ENCODE results near the gene KISS1R. TPM values are rescaled to one million over a fixed set of nuclear protein-coding genes. Genes with fewer than 3 reads are reported as not detected.
A peak's percentile ranks its signal among the peaks of the same experiment; 100 is the strongest.

KISS1R gene
- total and polyA plus RNA-seq, 2 donors (not counting 1 experiment from before 2014, with no cell fraction given) = not detected

- Histone ChIP-seq H3K9ac (ENCODE audit: insufficient read depth, low read length) (peak overlapping the region; percentile 42), H3K4me3 (replicated peaks in 1 of 4; ENCODE audit: control extremely low read depth in 1 of 4, insufficient read depth in 1 of 4, low read depth in 3 of 4, low read length in 4 of 4) (peak overlapping the region; percentile 23 to 84 (median 57)), H2AFZ (ENCODE audit: low read length) (no peak overlapping the region), H4K20me1 (ENCODE audit: control insufficient read depth, extremely low read depth, insufficient read depth, low read length) (no peaks in the 10 kb centered on the region), H3K27me3 (ENCODE audit: control insufficient read depth, insufficient read depth, low read length) (no peaks in the 10 kb centered on the region), H3K4me2 (ENCODE audit: extremely low read depth, insufficient read depth, low read length) (peak overlapping the region; percentile 59), H3K36me3 (ENCODE audit: control insufficient read depth, insufficient read depth, low read length) (peaks cover 6% of the 10 kb centered on the region), H3K4me1 (ENCODE audit: control insufficient read depth, extremely low read depth, insufficient read depth, low read length) (peaks cover 10% of the 10 kb centered on the region), H3K27ac (ENCODE audit: insufficient read depth, low read length) (no peak overlapping the region), H3K9me3 (ENCODE audit: control insufficient read depth, insufficient read depth, low read depth, low read length) (no peaks in the 10 kb centered on the region), H3K79me2 (ENCODE audit: control insufficient read depth, insufficient read depth, low read length) (peaks cover 29% of the 10 kb centered on the region)
- TF ChIP-seq CTCF (conservative IDR thresholded peaks at IDR 0.05 in 1 of 2, IDR thresholded peaks at IDR 0.05 in 1 of 2; ENCODE audit: low read depth in 1 of 2, low read length in 2 of 2) = no peak
- TF ChIP-seq EZH2 (IDR thresholded peaks at IDR 0.05; ENCODE audit: low read length, missing control alignments) = no peak
- no peak for DNase-seq (ENCODE audit: low read depth in 2 of 2)
Measured at GRCh38 chr19:927351-927779, 10.2 kb downstream of the KISS1R start.

DNA sequence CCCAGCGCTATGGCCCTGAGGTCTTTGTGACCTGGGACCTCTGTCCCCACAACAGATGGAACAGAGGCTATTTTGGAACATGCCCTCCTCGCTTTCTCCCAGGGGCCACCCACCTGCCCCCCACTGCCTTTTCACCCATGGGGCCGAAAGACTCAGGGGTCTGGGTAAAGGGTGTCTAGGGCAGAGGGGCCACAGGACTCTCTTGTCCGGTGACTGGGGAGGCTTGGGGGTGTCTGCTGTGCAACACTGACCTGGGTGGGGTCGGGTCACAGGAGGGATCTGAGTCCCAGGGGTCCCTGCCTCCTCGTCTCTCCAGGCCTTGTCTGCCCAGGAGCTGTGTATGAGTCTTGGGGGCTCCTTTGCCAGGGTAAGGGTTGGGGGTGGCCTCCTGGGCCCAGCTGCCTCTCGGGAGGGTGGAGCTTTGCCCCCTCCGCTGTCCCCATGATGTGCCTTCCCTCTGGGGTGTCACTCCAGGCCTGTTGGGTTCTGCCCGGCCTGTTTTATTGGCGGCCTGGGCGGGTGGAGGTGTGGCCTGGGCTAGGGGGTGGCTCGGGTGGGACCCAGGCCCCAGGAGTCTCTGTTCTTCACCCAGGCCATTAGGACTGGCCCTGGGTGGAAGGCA lies 10.8 kb downstream of the KISS1R start:
- H3K4me1 ChIP-seq (ENCODE audit: control insufficient read depth, extremely low read depth, insufficient read depth, low read length) = peaks cover 16% of the 10 kb centered on the region
- no peaks in the 10 kb centered on the region for H3K9me3 ChIP-seq (ENCODE audit: control insufficient read depth, insufficient read depth, low read depth, low read length)
- TF ChIP-seq EZH2 (IDR thresholded peaks at IDR 0.05; ENCODE audit: low read length, missing control alignments) (no peak), CTCF (conservative IDR thresholded peaks at IDR 0.05 in 1 of 2, IDR thresholded peaks at IDR 0.05 in 1 of 2; ENCODE audit: low read depth in 1 of 2, low read length in 2 of 2) (no peak)
- no peaks in the 10 kb centered on the region for H4K20me1 ChIP-seq (ENCODE audit: control insufficient read depth, extremely low read depth, insufficient read depth, low read length)
- peak overlapping the region in 3 of 4 experiments; percentile 23 to 84 (median 74) for H3K4me3 ChIP-seq (replicated peaks in 1 of 4; ENCODE audit: control extremely low read depth in 1 of 4, insufficient read depth in 1 of 4, low read depth in 3 of 4, low read length in 4 of 4)
- no peaks in the 10 kb centered on the region for H3K27me3 ChIP-seq (ENCODE audit: control insufficient read depth, insufficient read depth, low read length)
- H3K4me2 ChIP-seq (ENCODE audit: extremely low read depth, insufficient read depth, low read length) = peak overlapping the region; percentile 59
- H2AFZ ChIP-seq (ENCODE audit: low read length) = no peak overlapping the region
- peaks cover 10% of the 10 kb centered on the region for H3K36me3 ChIP-seq (ENCODE audit: control insufficient read depth, insufficient read depth, low read length)
- H3K79me2 ChIP-seq (ENCODE audit: control insufficient read depth, insufficient read depth, low read length) = peaks cover 31% of the 10 kb centered on the region
- peak overlapping the region; percentile 16 for H3K9ac ChIP-seq (ENCODE audit: insufficient read depth, low read length)
- no peak for DNase-seq (ENCODE audit: low read depth in 2 of 2)
- no peak overlapping the region for H3K27ac ChIP-seq (ENCODE audit: insufficient read depth, low read length)

- no peak overlapping the region for H3K9ac ChIP-seq (ENCODE audit: insufficient read depth, low read length)
- H2AFZ ChIP-seq (ENCODE audit: low read length) = no peak overlapping the region
- no peak overlapping the region for H3K27ac ChIP-seq (ENCODE audit: insufficient read depth, low read length)
- no peak for DNase-seq (ENCODE audit: low read depth in 2 of 2)
- H3K4me2 ChIP-seq (ENCODE audit: extremely low read depth, insufficient read depth, low read length) = no peak overlapping the region
- H3K4me3 ChIP-seq (replicated peaks in 1 of 4; ENCODE audit: control extremely low read depth in 1 of 4, insufficient read depth in 1 of 4, low read depth in 3 of 4, low read length in 4 of 4) = peak overlapping the region in 1 of 4 experiments; percentile 84
- H3K36me3 ChIP-seq (ENCODE audit: control insufficient read depth, insufficient read depth, low read length) = peaks cover 10% of the 10 kb centered on the region
- H3K4me1 ChIP-seq (ENCODE audit: control insufficient read depth, extremely low read depth, insufficient read depth, low read length) = peaks cover 18% of the 10 kb centered on the region
- no peaks in the 10 kb centered on the region for H3K27me3 ChIP-seq (ENCODE audit: control insufficient read depth, insufficient read depth, low read length)
- peaks cover 31% of the 10 kb centered on the region for H3K79me2 ChIP-seq (ENCODE audit: control insufficient read depth, insufficient read depth, low read length)
- H4K20me1 ChIP-seq (ENCODE audit: control insufficient read depth, extremely low read depth, insufficient read depth, low read length) = no peaks in the 10 kb centered on the region
- no peak for TF ChIP-seq EZH2 (IDR thresholded peaks at IDR 0.05; ENCODE audit: low read length, missing control alignments)
- TF ChIP-seq CTCF (conservative IDR thresholded peaks at IDR 0.05 in 1 of 2, IDR thresholded peaks at IDR 0.05 in 1 of 2; ENCODE audit: low read depth in 1 of 2, low read length in 2 of 2) = no peak
- no peaks in the 10 kb centered on the region for H3K9me3 ChIP-seq (ENCODE audit: control insufficient read depth, insufficient read depth, low read depth, low read length)
Measured at GRCh38 chr19:928471-929202, 11.5 kb downstream of the KISS1R start.

Measured in fibroblast of lung (primary cell).